Measurements from ENCODE around the gene STARD10.

The STARD10 gene

GRCh38 chr11:72784662-72785061, 9.2 kb downstream of the STARD10 start:
- no peak for TF ChIP-seq CTCF (IDR thresholded peaks at IDR 0.05; ENCODE audit: poor library complexity, severe bottlenecking)
- Histone ChIP-seq H3K36me3 (ENCODE audit: low read depth) (no peaks in the 10 kb centered on the region), H3K27me3 (ENCODE audit: insufficient read depth, poor library complexity, severe bottlenecking) (no peaks in the 10 kb centered on the region), H3K9me3 (ENCODE audit: severe bottlenecking) (no peaks in the 10 kb centered on the region), H3K4me3 (ENCODE audit: severe bottlenecking) (no peak overlapping the region), H3K4me1 (ENCODE audit: insufficient read depth, poor library complexity, severe bottlenecking) (no peaks in the 10 kb centered on the region), H3K27ac (ENCODE audit: poor library complexity, severe bottlenecking) (no peak overlapping the region)
- no peak for ATAC-seq (ENCODE audit: low read depth)
- DNase-seq (ENCODE audit: low spot score): no peak

GRCh38 chr11:72783144-72783905, 10.5 kb downstream of the STARD10 start:
- no peak for ATAC-seq (ENCODE audit: low read depth)
- DNase-seq (ENCODE audit: low spot score): no peak
- H3K4me3 ChIP-seq (ENCODE audit: severe bottlenecking): no peak overlapping the region
- no peak overlapping the region for H3K27ac ChIP-seq (ENCODE audit: poor library complexity, severe bottlenecking)
- H3K27me3 ChIP-seq (ENCODE audit: insufficient read depth, poor library complexity, severe bottlenecking): no peaks in the 10 kb centered on the region
- H3K4me1 ChIP-seq (ENCODE audit: insufficient read depth, poor library complexity, severe bottlenecking): no peaks in the 10 kb centered on the region
- no peaks in the 10 kb centered on the region for H3K9me3 ChIP-seq (ENCODE audit: severe bottlenecking)
- no peak for TF ChIP-seq CTCF (IDR thresholded peaks at IDR 0.05; ENCODE audit: poor library complexity, severe bottlenecking)
- no peaks in the 10 kb centered on the region for H3K36me3 ChIP-seq (ENCODE audit: low read depth)

- DNase-seq (ENCODE audit: low spot score) (no peak), ATAC-seq (ENCODE audit: low read depth) (peak; percentile 37)
- peak overlapping the region; percentile 65 for H3K4me3 ChIP-seq (ENCODE audit: severe bottlenecking)
Measured at GRCh38 chr11:72782081-72782920, 11.5 kb downstream of the STARD10 start.

GRCh38 chr11:72781313-72782080, 12.3 kb downstream of the STARD10 start:
- no peak for TF ChIP-seq CTCF (IDR thresholded peaks at IDR 0.05; ENCODE audit: poor library complexity, severe bottlenecking)
- peak; percentile 42 for ATAC-seq (ENCODE audit: low read depth)
- peak overlapping the region; percentile 65 for H3K4me3 ChIP-seq (ENCODE audit: severe bottlenecking)
- no peaks in the 10 kb centered on the region for H3K4me1 ChIP-seq (ENCODE audit: insufficient read depth, poor library complexity, severe bottlenecking)
- no peak for DNase-seq (ENCODE audit: low spot score)
- no peaks in the 10 kb centered on the region for H3K27me3 ChIP-seq (ENCODE audit: insufficient read depth, poor library complexity, severe bottlenecking)
- no peaks in the 10 kb centered on the region for H3K36me3 ChIP-seq (ENCODE audit: low read depth)
- peak overlapping the region; percentile 28 for H3K27ac ChIP-seq (ENCODE audit: poor library complexity, severe bottlenecking)
- no peaks in the 10 kb centered on the region for H3K9me3 ChIP-seq (ENCODE audit: severe bottlenecking)

More at GRCh38 chr11:72782081-72782920, 11.5 kb downstream of the STARD10 start:
- H3K27me3 ChIP-seq (ENCODE audit: insufficient read depth, poor library complexity, severe bottlenecking): no peaks in the 10 kb centered on the region
- H3K4me1 ChIP-seq (ENCODE audit: insufficient read depth, poor library complexity, severe bottlenecking): no peaks in the 10 kb centered on the region
- H3K27ac ChIP-seq (ENCODE audit: poor library complexity, severe bottlenecking): no peak overlapping the region
- H3K9me3 ChIP-seq (ENCODE audit: severe bottlenecking): no peaks in the 10 kb centered on the region
- H3K36me3 ChIP-seq (ENCODE audit: low read depth): no peaks in the 10 kb centered on the region
- no peak for TF ChIP-seq CTCF (IDR thresholded peaks at IDR 0.05; ENCODE audit: poor library complexity, severe bottlenecking)
